A204.1 (cell line): Measurements from ENCODE around the gene TWSG1.
"Not testable (repeated sequence)": the region's sequence is repeated elsewhere in the genome, so short reads cannot be mapped to it uniquely, and the experiment has no call there.

Experiments
- FAIRE-seq: peaks from 2 replicates; lab custom pipeline; 2012; peaks lifted over from hg19 to GRCh38; lab: Jason Lieb, UNC

TWSG1 gene

DNA sequence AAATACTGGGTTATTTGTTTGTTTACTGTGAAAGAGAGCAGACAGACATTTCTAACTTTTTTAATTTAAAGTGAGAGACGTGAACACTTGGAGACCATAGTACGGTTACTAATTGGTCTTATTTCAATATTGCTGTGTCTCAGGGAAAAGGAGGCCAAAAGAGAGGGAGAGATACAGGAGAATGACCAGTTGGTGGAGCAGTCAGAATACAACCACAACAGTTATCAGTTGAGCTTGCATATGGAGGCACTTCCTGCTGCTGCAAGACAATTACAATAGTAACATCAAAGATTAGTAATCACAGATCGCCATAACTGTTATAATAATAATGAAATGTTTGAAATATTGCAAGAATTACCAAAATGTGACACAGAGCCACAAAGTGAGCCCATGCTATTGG, 58.2 kb downstream of the TWSG1 start:
- no peak for FAIRE-seq

DNA sequence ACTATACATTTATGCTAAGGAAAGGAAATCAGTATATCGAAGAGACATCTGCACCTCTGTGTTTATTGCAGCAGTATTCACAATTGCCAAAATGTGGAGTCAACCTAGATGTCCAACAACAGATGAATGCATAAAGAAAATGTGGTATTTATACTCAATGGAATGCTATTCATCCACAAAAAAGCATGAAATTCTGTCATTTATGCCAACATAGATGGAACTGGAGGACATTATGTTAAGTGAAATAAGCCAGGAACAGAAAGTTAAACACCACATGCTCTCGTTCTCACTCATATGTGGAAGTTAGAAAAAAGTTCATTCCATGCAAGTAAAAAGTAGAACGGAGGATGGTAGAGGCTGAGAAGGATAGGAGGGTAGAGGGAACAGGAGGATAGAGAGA, 59.5 kb downstream of the TWSG1 start:
- no peak for FAIRE-seq

DNA sequence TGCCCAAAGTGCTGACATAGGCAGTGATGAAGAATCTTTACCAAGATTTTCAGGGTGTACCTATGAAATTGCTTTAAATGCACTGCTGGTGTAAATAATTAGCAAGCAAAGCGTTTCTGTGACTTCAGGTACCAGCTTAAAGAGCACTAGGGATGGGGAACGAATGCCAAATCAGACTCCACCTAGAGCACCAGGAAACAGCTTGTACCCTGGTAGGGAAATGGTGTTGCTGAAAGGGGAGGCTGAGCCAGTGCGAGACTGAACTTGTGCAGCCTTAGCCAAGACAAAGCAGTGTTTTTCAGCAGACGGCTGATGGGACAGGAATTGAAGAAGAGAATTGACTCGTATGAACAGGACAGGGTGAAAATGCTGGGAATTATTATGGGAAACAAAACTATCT, 65.6 kb downstream of the TWSG1 start:
- FAIRE-seq: no peak

DNA sequence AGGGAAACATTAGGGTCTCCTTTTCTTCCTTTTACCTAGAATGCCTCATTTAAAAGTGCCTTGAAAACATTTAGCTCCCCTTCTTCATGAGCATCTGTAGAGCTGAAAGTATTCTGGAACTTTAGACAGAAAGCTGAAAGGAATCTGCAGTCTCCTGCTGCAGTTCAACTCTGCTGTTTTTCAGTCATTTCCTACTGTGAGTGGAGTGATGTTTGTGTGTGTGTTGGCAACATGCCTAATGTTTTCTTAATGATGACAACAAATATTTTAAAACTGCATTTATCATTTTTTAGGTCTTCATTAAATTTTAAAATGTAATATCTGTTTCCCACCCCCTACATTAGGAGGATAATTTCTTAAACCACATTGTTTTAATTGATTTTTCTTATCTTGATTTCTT, 66.6 kb downstream of the TWSG1 start:
- no peak for FAIRE-seq

DNA sequence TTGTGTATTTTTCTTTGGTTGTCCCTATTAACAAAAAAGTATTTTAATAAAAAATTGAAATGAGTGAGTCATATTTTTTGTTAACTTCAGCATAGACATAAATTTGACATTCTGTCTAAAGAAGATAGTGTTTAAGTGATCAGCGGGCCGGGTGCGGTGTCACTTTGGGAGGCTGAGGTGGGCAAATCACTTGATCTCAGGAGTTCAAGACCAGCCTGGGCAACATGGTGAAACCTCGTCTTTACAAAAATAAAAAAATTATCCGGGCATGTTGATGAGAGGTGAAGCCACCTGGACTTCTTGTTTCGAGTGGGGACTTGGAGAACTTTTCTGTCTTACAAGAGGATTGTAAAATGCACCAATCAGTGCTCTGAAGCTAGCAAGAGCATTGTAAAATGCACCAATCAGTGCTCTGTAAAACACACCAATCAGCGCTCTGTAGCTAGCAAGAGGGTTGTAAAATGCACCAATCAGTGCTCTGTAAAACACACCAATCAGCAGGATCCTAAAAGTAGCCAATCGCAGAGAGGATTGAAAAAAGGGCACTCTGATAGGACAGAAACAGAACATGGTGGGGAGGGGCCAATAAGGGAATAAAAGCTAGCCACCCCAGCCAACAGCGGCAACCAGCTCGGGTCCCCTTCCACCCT, 67.9 kb downstream of the TWSG1 start:
- not testable (repeated sequence) for FAIRE-seq

DNA sequence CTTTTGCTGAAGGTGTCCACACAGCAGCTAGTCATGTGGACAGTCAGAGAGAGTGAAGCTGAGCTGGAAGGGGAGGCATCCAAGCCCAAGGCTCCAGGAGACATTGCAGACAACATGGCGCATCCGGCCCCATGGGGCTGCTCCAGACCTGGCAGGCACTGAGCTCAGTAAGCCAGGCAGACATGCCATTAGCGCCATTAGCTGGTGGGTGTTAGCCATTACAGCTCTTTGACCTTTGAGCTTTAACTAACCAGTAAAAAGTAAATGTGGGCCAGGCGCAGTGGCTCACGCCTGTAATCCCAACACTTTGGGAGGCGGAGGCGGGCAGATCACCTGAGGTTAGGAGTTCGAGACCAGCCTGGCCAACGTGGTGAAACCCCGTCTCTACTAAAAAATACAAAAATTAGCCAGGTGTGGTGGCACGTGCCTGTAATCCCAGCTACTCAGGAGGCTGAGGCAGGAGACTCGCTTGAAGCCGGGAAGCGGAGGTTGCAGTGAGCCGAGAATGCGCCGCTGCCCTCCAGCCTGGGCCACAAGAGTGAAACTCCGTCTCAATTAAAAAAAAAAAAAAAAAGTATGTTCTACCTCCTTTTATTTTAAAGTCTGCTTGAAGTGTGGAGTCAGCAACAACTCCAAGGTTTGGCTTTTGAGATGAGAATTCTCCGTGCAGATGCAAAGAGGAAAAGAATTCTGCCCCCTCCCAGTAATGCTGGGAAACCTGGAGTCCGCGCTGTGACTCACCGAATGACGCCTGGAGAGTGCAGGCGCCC, 69.4 kb downstream of the TWSG1 start:
- no peak for FAIRE-seq

DNA sequence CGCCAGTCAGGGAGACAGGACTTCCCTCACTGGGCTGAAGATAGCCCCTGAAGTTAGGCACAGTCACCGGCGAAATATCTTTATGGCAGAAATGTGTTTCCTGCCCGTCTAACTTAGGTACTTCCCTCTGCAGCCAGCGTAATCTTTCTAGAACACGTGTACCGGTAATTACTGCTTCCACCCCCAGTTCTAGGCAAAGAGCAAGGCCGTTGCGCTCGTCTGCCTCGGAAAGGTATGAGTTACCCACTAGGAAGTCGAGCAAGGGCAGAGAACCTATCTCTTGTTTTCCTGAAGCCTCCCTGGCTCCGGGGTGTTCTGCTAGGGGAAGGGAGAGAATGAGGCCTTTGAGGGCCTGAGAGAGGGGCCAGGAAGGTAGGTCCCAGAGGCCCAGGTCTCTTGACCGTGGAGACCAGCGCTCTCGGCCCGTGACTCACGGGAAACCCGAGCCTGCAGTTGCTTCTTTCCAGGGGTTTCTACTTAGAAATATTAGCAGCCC, 70.0 kb downstream of the TWSG1 start:
- no peak for FAIRE-seq

DNA sequence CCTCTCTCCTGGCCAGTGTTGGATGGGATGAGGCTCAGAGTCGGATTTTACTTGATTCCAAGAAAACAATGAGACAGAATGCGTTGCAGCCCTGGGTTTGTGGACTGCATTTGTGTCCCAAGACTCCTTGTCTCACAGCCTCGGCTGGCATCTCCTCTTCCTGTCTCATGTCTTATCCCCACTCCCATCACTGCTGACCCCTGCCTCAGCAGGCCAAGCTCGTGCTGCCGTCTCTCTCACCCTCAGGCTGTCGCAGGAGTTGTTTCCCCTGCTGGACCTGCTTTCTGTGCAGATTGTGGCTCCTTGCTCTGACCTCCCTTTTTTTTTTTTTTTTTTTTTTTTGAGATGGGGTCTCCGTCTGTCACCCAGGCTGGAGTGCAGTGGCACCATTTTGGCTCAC, 70.6 kb downstream of the TWSG1 start:
- FAIRE-seq: no peak

DNA sequence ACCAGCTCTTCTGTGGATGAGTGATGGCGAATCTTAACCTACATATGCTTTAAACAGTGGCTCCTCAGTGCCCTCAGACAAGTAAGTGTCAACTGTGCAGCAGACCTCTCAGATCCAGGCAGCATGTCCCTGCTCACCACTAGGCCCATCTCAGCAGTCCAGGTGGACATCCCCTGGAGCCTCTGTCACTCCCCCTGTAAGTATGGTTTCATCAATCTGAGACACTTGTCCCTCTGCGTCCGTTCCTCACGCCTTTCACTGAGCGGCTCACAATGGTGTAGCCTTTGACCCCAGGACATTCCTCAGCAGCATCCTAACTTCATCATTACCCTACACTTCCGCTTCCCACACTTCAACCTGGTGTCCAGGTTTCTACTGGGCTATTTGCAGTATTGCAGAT, 71.4 kb downstream of the TWSG1 start:
- FAIRE-seq: no peak

DNA sequence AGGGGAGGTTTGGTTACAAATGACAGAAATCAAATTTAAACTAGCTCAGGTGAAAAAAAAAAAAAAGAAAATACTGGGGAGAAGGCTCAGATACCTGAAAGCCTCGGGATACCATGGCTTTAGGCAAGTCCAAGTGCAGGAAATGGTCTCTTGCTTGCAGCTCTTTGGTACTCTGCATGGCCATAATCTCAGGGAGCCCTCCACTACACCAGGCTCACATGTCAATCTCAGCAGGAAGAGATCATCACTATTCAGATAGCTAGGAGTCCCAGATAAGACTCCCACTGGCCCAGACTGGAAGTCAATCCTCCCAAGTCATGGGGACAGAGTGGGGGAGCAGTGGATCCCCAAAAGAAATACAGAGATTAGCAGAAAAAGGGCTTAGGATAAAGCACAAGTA, 75.9 kb downstream of the TWSG1 start:
- no peak for FAIRE-seq

DNA sequence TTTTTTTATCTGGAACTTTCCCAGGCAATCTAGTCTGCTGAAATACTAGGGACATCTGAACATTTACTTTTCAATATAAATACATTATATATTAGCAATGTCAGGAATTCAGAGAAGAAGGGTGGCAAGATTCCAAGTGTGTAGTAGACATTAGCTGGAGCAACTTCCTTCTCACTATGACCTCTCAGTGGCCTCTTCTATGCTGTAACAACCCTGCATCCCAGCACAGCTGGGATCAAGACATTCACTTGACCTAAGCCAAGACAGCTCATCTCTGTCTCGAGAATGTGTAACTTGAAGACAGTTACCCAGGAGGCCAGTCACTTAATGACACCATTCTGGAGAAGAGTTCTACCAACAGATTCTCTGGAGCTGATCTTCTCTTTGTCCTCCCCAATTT, 79.0 kb downstream of the TWSG1 start:
- FAIRE-seq: no peak

DNA sequence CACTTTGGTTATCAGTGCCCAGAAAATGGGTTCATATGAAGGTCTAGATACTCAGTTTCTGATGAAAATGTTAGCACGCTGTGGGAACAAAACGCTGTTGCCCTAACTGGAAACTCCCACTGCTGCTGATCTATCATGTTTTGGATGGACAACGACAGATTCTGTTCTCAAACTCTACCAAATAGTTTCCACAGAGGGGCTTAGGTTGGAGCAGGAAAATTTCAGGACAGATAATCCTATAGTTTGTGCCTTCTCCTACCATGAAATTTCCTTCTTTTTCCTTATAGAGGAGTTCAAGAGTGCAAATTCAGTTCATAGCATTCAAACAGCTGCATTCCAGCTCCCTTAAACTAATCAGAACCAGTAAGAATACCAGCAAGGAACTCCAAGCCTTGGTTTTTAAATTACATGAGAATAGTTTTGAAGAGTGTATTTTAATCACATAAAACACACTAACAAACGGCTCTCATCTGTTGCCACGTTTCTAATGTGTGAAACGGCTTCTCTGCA, 82.0 kb downstream of the TWSG1 start:
- no peak for FAIRE-seq

DNA sequence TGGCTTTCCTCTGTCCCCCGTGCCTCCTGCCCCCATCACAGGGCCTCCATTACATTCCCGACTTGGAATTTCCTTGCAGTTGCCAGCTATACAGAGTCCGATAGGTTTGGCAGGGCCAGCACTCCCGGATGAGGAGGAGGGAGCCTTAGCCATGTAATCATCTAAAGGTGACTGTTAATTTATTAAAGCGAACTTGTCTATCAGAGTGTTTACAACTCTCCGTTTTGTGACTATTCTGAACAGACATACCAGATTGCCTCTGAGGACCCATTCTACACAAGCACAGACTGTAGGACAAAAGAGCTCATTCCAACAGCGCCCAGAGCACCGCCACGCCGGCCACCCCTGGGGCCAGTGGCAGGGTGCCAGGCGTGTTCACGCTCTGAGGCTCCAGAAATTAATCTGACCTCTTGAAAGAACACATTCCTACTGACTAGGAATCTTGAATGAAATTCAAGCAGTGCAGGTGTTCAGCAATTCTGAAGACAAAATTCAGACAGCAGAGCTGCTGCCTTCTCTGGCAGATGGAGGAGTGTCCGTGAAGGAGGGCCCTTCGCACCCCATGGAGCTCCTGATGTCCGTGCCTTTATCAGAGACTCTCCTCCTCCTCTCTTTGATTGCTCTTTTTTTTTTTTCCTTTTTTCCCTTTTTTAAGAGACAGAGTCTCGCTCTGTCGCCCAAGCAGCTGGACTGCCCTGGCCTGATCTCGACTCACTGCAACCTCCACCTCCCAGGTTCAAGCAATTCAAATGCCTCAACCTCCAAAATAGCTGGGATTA, 82.7 kb downstream of the TWSG1 start:
- no peak for FAIRE-seq

DNA sequence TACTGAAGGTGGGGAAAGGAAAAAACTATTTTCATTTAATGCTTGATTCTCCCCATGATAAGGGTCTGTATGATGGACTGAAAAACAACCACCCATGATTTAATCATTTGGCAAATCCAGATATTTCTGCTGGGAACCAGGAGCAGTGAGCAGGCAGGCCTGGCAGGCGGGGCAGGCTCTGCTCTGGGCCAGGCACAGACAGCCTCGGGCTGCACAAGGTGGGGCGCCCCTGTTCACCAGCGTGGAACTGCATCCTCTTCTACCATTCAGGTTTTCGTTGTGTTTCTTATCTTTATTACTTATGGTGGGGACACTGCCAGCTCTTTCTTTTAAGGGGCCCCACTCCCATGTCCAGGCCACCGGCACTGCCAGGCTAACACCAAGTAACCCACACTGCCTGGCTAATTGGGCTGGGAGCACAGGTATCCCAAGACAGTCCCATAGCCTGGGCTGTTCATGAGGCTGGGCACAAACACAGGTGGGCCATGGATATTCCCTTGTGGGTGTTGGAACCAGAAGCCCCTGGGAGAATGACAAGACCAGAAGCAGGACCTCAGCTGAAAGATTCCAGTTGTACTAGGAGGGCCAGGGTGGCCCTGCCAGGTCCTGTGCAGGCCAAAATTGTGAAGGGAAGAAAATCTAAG, 83.6 kb downstream of the TWSG1 start:
- no peak for FAIRE-seq

DNA sequence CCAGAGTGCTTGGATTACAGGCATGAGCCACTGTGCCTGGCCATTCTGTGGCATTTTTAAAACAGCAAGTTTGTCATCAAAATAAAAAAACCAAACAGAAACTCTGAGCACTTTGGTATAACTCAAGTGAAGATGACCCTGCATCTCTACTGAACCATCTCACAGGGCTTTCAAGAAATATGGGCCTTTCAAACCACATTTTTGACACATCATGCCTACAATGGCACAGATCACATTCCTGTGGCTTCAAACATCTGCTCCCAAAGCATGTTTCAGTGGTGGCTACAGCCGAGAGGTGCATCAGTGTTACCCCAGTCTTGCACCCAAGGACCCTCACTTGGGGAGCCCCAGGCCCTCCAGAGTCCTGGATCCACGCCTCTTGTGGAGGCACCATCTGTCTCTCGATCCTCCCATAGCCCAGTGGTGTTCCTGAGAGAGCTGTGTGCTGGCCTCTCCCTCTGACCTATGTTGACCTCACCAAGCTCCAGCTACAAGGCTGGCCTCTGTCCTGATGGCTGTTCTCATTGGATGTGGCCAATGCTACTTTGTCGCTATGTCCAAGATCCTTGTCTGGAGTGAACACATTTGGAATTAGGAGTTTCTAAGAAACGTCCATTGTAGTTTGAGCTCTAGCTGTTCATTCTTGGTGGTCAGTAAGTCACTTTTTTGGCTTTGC, 85.5 kb downstream of the TWSG1 start:
- FAIRE-seq: no peak

DNA sequence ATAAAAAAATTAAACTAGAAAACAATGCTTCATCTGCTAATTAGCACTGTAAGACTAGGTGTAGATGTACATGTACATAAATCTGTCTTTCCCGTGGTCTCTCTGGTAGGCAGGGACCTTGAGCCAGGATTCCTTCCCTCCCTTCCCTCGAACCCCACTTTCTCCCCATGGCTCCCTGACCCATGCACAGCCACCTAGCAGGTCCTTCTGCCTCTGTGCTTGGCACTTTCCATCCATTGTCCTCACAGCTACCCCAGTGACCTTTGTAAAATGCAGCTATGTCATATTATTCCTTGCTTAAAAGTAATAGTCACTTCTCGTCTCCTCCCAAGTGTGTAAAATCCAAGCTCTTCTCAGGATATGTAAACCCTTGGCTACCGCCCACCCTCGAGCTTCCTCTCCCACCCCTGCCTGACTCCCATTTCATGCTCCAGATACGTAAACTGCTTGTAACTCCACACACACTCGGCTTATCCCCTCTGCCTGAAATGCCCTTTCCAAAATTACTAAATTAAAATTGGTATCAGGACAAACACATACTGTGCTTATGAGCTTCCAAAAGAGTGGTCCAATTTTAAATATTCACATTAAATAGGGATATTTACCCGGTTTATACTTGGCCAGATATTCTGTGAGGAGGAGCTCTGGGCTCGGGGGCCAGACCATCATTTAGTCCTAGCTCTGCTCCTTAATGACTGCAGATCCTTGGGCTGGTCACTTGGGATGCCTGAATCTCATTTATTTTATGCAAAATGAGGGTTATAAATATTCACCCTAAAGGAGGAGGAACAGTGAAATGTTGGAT, 86.7 kb downstream of the TWSG1 start:
- FAIRE-seq: no peak

DNA sequence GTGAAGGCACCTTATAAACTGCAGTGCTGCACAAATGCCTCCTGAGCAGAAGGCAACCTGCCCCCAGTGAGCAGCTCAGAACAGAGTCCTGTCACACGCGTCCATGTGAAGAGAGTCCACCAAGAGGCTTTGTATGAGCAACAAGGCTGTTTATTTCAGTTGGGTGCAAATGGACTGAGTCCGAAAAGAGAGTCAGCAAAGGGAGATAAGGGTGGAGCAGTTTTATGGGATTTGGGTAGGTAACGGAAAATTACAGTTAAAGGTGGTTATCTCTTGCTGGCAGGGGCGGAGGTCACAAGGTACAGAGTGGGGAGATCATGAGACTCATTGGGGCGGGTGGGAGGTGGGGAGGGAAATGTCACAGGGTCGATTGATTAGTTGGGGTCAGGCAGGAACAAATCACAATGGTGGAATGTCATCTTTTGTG, 87.3 kb downstream of the TWSG1 start:
- FAIRE-seq: no peak

DNA sequence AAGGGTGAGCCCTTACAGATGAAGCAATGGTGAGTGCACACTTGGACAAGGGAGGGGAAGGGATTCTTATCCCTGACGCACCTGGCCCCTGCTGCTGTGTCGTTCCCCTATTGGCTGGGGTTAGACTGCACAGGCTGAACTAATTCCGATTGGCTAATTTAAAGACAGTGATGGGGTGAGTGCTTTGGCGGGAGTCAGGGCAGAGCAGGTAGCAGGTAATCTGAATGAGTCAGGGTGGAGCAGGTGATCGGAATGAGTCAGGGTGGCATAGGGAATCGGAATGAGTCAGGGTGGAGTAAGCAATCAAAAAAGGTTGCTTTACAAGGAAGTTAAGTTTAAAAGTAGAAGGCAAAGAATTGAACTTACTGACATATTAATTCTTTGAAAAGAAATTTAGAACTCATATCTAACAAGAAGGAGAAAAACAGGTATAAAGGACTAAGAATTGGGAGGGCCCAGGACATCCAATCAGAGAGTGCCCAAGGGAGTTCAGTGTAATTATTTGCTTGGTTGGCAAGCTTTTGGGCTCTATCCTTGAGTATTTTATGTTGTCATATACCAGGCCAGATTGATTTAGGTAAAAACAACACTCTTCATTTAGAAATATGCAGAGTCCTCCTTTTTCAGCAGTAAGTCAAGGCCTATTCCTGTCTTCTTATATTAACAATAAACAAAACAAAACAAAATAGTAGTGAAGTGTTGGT, 88.4 kb downstream of the TWSG1 start:
- FAIRE-seq: no peak

DNA sequence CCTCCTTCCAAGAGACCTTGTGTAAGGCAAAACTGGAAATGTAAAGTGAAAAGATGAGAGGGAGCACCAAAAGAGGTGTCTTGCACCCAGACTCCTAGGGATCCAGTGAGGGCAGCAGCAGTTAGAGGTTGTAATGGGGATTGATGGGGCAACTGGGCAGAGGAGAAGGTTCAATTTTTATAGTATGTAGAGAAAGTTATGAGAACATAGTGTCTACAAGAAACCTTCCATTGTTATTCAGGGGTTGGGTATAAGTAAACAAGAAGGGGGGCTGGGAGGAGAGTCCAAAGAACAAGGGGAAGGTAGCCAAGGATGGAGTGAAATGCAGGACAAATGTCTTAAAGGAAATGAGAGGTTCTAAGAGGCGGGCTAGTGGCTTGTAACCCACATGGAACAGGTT, 89.1 kb downstream of the TWSG1 start:
- not testable (repeated sequence) for FAIRE-seq

DNA sequence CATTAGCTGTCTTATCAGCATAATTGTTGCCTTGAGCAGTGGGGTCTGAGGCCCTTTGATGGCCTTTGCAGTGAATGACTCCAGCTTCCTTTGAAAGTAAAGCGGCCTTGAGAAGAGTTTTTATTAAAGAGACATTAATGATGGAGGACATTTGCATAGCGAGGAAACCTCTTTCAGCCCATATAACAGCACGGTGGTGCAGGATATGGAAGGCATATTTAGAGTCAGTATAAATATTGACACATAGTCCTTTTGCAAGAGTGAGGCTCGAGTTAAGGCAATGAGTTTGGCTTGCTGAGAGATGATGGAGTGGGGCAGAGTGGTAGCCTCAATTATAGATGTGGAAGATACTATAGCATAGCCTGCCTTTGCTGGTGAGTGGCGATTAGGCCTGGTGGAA, 89.7 kb downstream of the TWSG1 start:
- FAIRE-seq: not testable (repeated sequence)
